Heart left ventricle (tissue), 13 donors: Measurements from ENCODE around the gene YDJC.

ENCODE experiments used
- POLR2A ChIP-seq, 2 donors: fragments of 450-650 bp; IDR thresholded peaks; one replicate each; pipeline ENCODE4 v1.6.1; 2017; ENCODE audit warnings: antibody characterized with exemption in 2 of 2, mild to moderate bottlenecking in 2 of 2, moderate library complexity in 2 of 2
- TF ChIP-seq, protein P1 (sequence below), 12 donors: fragments of 200-600 bp; sonication (generic) in 4 of 12; IDR thresholded peaks; one replicate each; pipeline versions ENCODE4 v1.5.0 to v1.8.0; 2018 to 2022; ENCODE audit warnings: antibody characterized with exemption in 12 of 12, mild to moderate bottlenecking in 5 of 12
- donor health status: ischemic (EF 13 %, LVEDD 7.1; RV severe dilation, severe dysfunction).
- donor health status: DM: no; HTN: yes; CAD: no.
- donor health status: DM: no; HTN: no; CAD: no.
- donor health status: ischemic (EF 25% LVEDD 6.9; RV normal size, moderate dysfunction).
- donor health status: ischemic (EF 25% LVEDD 5.7; RV mildly dilated, moderate dysfunction).
- donor health status: ischemic (EF 35%, LVEDD 5.7; RV mildly dilated, moderate dysfunction).
- donor health status: nonischemic (EF 11% LVEDD 7.7; RV severe dilation, severe dysfunction).
- donor health status: DM: yes; HTN: yes; CAD: no.
- donor health status: PGD.
- donor health status: ischemic (EF 29% LVEDD 5.4; RV normal size, mild dysfunction).
- donor health status: nonischemic (EF 23%, LVEDD 6.1; RV moderate dilation, normal function).

GRCh38 chr22:21651521-21652009 is 21.7 kb upstream of the YDJC start:
- TF ChIP-seq, protein P1, sequence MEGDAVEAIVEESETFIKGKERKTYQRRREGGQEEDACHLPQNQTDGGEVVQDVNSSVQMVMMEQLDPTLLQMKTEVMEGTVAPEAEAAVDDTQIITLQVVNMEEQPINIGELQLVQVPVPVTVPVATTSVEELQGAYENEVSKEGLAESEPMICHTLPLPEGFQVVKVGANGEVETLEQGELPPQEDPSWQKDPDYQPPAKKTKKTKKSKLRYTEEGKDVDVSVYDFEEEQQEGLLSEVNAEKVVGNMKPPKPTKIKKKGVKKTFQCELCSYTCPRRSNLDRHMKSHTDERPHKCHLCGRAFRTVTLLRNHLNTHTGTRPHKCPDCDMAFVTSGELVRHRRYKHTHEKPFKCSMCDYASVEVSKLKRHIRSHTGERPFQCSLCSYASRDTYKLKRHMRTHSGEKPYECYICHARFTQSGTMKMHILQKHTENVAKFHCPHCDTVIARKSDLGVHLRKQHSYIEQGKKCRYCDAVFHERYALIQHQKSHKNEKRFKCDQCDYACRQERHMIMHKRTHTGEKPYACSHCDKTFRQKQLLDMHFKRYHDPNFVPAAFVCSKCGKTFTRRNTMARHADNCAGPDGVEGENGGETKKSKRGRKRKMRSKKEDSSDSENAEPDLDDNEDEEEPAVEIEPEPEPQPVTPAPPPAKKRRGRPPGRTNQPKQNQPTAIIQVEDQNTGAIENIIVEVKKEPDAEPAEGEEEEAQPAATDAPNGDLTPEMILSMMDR (IDR thresholded peaks at IDR 0.05) = no peak
- TF ChIP-seq POLR2A (IDR thresholded peaks at IDR 0.05) = no peak
